ENCODE results near the gene SLC30A9. TPM values are rescaled to one million over a fixed set of nuclear protein-coding genes. Genes with fewer than 3 reads are reported as not detected.

SLC30A9 gene
- total RNA-seq, 4 donors from 2014 or later: 24.5 to 35.6 (median 27.3) TPM

GRCh38 chr4:41982716-41983115 is 7.6 kb upstream of the SLC30A9 start:
- no peaks in the 10 kb centered on the region for H3K36me3 ChIP-seq
- no peaks in the 10 kb centered on the region for H3K27me3 ChIP-seq
- in situ Hi-C loops (cut with MboI; ENCODE audit: low sequenced_read_pairs in 4 of 4) (no loop called here), intact Hi-C loops (cut with DNase I; ENCODE audit: low total_unique reads) (no loop called here)
- no peak for TF ChIP-seq POLR2A (IDR thresholded peaks at IDR 0.05)
- no peak for TF ChIP-seq CTCF (IDR thresholded peaks at IDR 0.05 in 4 of 5, conservative IDR thresholded peaks at IDR 0.05 in 1 of 5)
- no peak overlapping the region for H3K27ac ChIP-seq
- peaks cover under 1 to 3% of the 10 kb centered on the region in 2 donors for H3K4me1 ChIP-seq
- H3K4me3 ChIP-seq: no peak overlapping the region
- H3K9me3 ChIP-seq: no peaks in the 10 kb centered on the region
- no peak for DNase-seq
- ATAC-seq: no peak

- Histone ChIP-seq H3K9me3 (no peaks in the 10 kb centered on the region), H3K27ac (no peak overlapping the region), H3K36me3 (no peaks in the 10 kb centered on the region), H3K27me3 (no peaks in the 10 kb centered on the region), H3K4me3 (no peak overlapping the region), H3K4me1 (peaks cover 17 to 22% of the 10 kb centered on the region in 2 donors)
- in situ Hi-C loops (cut with MboI; ENCODE audit: low sequenced_read_pairs in 4 of 4): no loop called here
- no peak for DNase-seq
- intact Hi-C loops (cut with DNase I; ENCODE audit: low total_unique reads): no loop called here
- no peak for TF ChIP-seq CTCF (IDR thresholded peaks at IDR 0.05 in 4 of 5, conservative IDR thresholded peaks at IDR 0.05 in 1 of 5)
- no peak for TF ChIP-seq POLR2A (IDR thresholded peaks at IDR 0.05)
- ATAC-seq: no peak
Observed at GRCh38 chr4:41985151-41985550, 5.2 kb upstream of the SLC30A9 start.

- no peaks in the 10 kb centered on the region for H3K27me3 ChIP-seq
- intact Hi-C loops (cut with DNase I; ENCODE audit: low total_unique reads): loop anchor here (1.0 to 5.0 kb wide), 2 partner anchors 55 to 587 kb away; partner anchors contain the start of gene TMEM33
- TF ChIP-seq POLR2A (IDR thresholded peaks at IDR 0.05) (no peak), CTCF (IDR thresholded peaks at IDR 0.05 in 4 of 5, conservative IDR thresholded peaks at IDR 0.05 in 1 of 5) (no peak)
- H3K9me3 ChIP-seq: no peaks in the 10 kb centered on the region
- H3K36me3 ChIP-seq: no peaks in the 10 kb centered on the region
- in situ Hi-C loops (cut with MboI; ENCODE audit: low sequenced_read_pairs in 4 of 4): no loop called here
- H3K4me1 ChIP-seq: peaks cover 43 to 45% of the 10 kb centered on the region in 2 donors
- DNase-seq (no peak), ATAC-seq (peak; percentile 19 to 23)
- peak overlapping the region; percentile 91 to 98 (median 94) for H3K4me3 ChIP-seq
- H3K27ac ChIP-seq: peak overlapping the region; percentile 81 to 90 (median 86)
Observed at GRCh38 chr4:41989994-41990364, 351 bp upstream of the SLC30A9 start.

GRCh38 chr4:41991916-41992767 is 1.8 kb downstream of the SLC30A9 start:
- no peak for ATAC-seq
- TF ChIP-seq POLR2A (IDR thresholded peaks at IDR 0.05): no peak
- no peak for TF ChIP-seq CTCF (IDR thresholded peaks at IDR 0.05 in 4 of 5, conservative IDR thresholded peaks at IDR 0.05 in 1 of 5)
- peaks cover 43 to 45% of the 10 kb centered on the region in 2 donors for H3K4me1 ChIP-seq
- H3K27me3 ChIP-seq: no peaks in the 10 kb centered on the region
- in situ Hi-C loops (cut with MboI; ENCODE audit: low sequenced_read_pairs in 4 of 4): no loop called here
- no peak for DNase-seq
- peak overlapping the region in 2 of 4 donors; percentile 91 to 95 for H3K4me3 ChIP-seq
- intact Hi-C loops (cut with DNase I; ENCODE audit: low total_unique reads): loop anchor here (5.0 kb wide), 1 partner anchor 585 kb away; no protein-coding TSS in a partner anchor
- H3K9me3 ChIP-seq: no peaks in the 10 kb centered on the region
- H3K36me3 ChIP-seq: no peaks in the 10 kb centered on the region
- H3K27ac ChIP-seq: no peak overlapping the region

Measured in gastrocnemius medialis (tissue), 4 donors.